ENCODE measurements around the gene OR5M3.

The OR5M3 gene

DNA sequence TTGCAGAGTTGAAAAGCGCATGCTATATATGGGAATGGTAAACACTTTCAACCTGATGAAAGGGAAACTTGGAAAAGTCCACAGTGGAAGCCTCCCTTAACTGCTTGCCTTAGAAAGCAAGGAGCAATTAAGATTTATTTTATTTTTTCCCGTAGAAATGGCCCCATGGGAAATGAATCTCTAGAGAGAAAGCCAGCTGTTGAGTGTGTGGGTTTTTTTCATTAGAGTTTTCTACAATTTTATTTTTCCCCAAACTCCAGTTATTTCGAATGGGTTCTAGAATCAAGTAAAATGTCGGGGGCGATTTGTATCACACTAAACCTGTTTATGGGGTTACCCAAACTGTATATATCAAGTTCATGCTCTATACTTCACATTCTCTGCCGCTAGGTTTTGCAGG lies at the start of gene OR5M3:
Gene OR5M3, minus strand, starts transcription at position 101 of the 400 bp plus-strand sequence. CDS start 2,855 bp downstream, outside the sequence.
- no peak for DNase-seq (ENCODE audit: low read depth in 2 of 2)

DNA sequence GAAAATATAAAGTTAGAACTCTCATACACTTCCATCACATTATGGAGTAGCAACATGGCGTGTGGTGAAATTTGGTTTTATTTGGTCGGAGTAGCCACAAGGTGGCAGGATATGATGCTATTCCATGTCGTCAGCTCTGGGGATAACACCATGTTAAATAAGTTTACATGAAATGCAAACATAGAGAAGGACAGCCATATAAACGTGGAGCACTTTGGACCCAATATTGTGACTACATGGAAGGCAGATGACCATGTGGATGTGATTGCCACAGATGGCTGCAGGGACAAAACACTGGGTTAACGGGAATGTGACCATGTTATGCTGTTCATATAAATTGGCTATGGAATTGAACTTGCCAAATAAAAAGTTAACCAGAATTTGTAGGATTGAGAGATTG lies 48.9 kb upstream of the OR5M3 start:
- no peak for DNase-seq (ENCODE audit: low read depth in 2 of 2)

DNA sequence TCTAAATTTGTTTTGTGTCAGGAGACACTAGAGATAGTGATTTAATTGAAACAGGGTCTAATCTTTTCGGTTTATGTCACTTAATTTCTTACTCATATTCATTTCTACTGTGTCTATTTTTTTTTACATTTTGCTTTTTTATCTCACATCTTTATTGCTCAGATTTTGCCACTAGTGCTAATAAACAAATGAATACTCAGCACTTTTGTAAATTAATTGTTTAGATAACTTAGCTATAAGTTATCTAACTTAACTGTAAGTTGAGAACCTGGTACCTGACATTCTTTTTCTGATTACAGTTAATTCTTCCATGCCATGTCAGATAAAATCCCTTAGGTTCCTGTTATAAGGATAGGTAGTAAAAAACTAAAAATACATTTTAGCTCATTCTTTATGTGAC lies 40.1 kb upstream of the OR5M3 start:
- DNase-seq (ENCODE audit: low read depth in 2 of 2) = no peak

DNA sequence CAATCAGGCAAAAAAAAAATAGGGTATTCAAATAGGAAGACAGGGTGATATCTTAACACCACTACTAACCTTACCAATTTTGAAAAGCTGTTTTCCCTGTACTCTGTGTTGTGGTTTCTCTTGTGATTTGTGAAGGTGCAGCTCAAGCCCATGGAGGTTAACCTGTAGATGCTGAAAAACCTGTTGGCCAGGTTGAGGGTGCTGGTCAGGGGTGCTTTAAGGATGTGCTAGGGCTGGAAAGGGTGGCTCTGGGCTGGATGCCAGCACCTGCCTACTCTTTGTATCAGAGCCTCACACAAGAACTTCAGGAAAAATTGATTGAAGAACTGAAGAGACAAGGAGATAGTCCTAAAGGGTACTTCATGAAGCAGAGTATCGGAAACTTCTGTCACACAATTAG lies 36.3 kb upstream of the OR5M3 start:
- DNase-seq (ENCODE audit: low read depth in 2 of 2) = no peak

DNA sequence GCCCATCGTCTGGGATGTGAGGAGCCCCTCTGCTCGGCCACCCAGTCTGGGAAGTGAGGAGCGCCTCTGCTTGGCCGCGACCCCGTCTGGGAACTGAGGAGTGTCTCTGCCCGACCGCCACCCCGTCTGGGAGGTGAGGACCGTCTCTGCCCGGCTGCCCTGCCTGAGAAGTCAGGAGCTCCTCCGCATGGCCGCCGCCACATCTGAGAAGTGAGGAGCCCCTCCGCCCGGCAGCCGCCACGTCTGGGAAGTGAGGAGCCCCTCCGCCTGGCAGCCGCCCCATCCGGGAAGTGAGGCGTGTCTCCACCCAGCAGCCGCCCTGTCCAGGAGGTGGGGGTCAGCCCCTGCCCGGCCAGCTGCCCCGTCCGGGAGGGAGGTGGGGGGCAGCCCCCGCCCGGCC lies 23.9 kb upstream of the OR5M3 start:
- DNase-seq (ENCODE audit: low read depth in 2 of 2) = no peak

DNA sequence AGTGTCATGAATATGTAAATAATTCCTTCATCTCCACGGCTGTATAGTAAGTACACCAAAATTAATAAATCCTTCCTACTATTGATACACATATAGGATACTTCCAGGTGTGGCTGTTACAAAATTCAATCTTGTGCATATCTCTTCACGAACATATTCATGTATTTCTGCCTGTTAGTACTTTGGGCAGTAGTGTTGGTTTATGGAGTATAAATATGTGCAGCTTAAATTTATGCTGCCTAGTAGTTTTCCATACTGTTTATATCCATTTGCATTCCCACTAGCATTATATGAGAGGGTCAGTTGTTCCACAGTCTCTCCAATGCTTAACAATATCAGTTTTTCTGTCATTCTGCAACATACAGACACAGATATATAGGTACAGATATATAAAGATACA lies 22.0 kb upstream of the OR5M3 start:
- DNase-seq (ENCODE audit: low read depth in 2 of 2) = no peak

DNA sequence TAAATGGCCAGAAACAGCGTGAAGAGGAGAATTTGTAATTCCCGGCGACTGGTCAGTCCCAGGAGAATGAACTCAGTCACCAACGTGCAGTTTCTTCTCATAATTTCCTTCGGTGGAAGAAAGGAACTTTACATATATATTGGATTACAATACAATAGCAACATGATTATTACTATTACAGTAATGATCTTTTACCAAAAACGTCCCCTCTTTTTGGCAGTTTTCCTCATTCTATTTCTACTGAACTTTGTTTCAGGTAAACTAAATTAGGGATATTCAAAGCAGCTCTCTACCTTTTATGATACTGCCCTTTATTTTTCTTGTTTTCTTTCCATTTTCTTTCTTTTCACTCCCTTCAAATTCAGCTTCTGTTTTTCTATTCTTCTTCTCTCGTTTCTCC lies 18.1 kb upstream of the OR5M3 start, which contains the start of gene OR5M8:
Gene OR5M8, minus strand, starts transcription at position 101 of the 400 bp plus-strand sequence. Its CDS starts 0 bp downstream, at position 101.
- no peak for DNase-seq (ENCODE audit: low read depth in 2 of 2)

DNA sequence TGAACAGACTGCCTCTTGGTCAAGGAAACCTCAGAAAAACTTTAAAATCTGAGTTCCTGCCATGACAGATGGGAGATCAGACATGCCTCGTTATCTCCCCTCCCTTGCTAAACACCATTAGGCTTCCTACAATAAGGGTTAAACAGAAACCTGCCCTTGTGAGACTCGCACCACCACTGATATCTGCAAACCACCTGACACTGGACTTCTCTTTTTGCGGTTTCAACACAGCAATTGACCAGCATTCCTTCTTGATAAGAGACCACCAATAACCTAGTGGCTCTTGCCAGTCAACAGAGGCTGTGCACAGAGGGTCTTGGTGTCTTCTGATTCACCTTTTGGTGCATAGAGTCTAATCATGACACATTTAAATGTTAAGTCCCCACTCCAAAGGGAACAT lies 13.6 kb upstream of the OR5M3 start:
- DNase-seq (ENCODE audit: low read depth in 2 of 2) = no peak

DNA sequence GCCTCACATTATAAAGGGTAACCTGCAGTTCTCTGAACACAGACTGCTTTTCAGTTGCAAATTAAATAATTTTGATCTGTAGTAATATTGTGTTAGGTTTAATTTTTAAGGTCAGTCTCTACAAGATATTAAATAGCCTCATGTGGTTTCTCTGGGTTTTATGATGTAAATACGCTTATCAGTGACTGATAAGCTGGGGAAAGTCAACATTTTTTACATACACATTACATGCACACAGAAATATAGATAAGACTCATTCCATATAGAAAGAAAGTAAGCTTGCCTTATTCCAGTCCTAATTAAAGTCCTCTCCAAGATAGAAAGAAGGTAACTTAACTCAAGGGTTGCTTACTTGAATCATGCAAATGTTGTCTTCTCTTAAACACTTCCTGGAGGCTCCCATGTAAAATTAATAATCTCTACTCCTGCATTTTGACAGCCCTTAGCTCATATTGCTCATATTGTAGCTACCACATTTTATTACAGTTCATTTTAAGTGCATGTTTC lies 1.6 kb upstream of the OR5M3 start:
- no peak for DNase-seq (ENCODE audit: low read depth in 2 of 2)

DNA sequence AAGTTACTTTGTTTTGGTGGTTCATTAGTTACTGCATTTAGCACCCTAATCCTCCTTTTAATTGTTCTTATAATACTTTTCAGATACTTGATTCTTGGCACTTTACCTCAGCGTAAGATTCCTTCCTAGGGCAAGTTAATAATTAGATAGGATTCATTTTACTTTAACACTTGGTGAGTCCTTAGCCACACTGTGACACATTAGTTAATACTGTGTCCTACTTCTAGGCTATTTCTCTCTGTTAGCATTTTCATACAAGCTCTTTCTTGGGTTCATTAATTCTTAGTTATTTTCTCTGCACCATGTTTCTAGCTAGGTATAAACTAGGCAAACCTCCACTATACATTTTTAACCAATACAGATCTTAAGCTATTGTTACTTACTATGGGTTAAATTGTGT lies 16.1 kb downstream of the OR5M3 start:
- no peak for DNase-seq (ENCODE audit: low read depth in 2 of 2)

DNA sequence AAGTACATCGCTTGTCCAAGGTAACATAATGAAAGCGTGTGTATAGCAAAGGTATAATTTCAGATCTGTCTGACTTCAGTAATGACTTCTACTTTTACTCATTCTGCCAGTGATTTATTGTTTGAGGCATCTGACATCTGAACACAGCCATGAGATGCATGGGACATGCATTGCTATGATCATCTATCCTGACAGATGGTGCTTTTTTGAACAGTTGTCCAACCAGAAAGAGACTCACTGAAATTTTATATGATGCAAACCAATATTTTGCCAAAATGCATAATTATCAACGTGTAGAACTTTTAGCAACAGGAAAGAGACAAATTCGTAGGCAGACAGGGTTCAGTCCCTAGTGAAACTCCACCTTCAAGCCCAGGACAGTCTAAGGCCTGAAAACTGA lies 19.6 kb downstream of the OR5M3 start:
- no peak for DNase-seq (ENCODE audit: low read depth in 2 of 2)
